HFFc6 (cell line): Measurements from ENCODE around the gene ACADM. TPM values are rescaled to one million over a fixed set of nuclear protein-coding genes. Genes with fewer than 3 reads are reported as not detected.

Source experiments
- DNase-seq: peaks from one replicate; pipeline ENCODE4 v3.0.0-alpha.2; 2018
- H3K27ac Mint-ChIP-seq: 2 replicates; pipeline ENCODE4 v1.8.0; 2020; ENCODE audit warnings: mild to moderate bottlenecking, mixed read lengths
- H3K27me3 Mint-ChIP-seq: 2 replicates; pipeline ENCODE4 v1.8.0; 2021; ENCODE audit warnings: mild to moderate bottlenecking, moderate library complexity, mixed read lengths; ENCODE audit not compliant: insufficient read depth
- H3K36me3 Mint-ChIP-seq: 2 replicates; pipeline ENCODE4 v1.8.0; 2021; ENCODE audit warnings: low read depth, mixed read lengths
- H3K4me1 Mint-ChIP-seq: 2 replicates; pipeline ENCODE4 v1.8.0; 2020; ENCODE audit warnings: low read depth, mixed read lengths
- H3K4me3 Mint-ChIP-seq: 2 replicates; pipeline ENCODE4 v1.8.0; 2020; ENCODE audit warnings: mild to moderate bottlenecking, moderate library complexity, mixed read lengths
- H3K9me3 Mint-ChIP-seq: 2 replicates; pipeline ENCODE4 v1.8.0; 2020; ENCODE audit warnings: mild to moderate bottlenecking, mixed read lengths
- CTCF ChIP-seq: fragments of 200-600 bp; sonication (generic); IDR thresholded peaks from 2 replicates; pipeline ENCODE4 v1.5.0; 2021; ENCODE audit warnings: antibody characterized with exemption, mild to moderate bottlenecking
- total RNA-seq, 6 experiments: library from RNA; stranded (reverse); fragmentation: NEBNext Ultra II Directional; extraction: Animal tissue kit (Norgen Biotek cat#: 25700); gene quantifications; 2 replicates in 1 of 6; 3 replicates in 5 of 6; pipeline ENCODE4 v1.2.3, GENCODE V29; 2021

The ACADM gene
- total RNA-seq, 6 experiments from 2014 or later = 28.9 to 36.1 (median 32.7) TPM

DNA sequence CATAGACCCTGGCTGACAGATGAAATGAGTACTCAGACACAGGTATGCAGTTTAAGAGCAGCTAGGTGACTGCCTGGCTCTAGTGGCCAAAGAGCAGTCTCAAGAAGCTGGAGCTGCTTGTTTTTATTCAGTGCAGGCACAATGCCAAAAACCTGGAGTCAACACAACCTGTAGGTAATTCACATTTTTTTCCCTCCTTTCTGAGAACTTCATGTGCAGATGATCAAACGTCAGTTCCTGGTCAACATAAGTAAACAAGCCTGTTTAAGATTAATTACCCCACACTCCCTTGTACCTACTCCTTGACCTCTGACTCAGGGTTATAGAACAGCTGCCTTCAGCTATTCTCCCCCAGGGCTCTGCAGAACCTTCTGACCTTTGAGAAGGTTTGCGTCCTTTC, 17.3 kb upstream of the ACADM start:
- Mint-ChIP-seq H3K27me3 (no peaks in the 10 kb centered on the region; the same call in 1 of the 2 replicates), H3K4me3 (no peak overlapping the region), H3K36me3 (no peaks in the 10 kb centered on the region), H3K9me3 (no peaks in the 10 kb centered on the region), H3K27ac (no peak overlapping the region), H3K4me1 (peaks cover 9% of the 10 kb centered on the region)
- TF ChIP-seq CTCF = no peak
- no peak for DNase-seq

DNA sequence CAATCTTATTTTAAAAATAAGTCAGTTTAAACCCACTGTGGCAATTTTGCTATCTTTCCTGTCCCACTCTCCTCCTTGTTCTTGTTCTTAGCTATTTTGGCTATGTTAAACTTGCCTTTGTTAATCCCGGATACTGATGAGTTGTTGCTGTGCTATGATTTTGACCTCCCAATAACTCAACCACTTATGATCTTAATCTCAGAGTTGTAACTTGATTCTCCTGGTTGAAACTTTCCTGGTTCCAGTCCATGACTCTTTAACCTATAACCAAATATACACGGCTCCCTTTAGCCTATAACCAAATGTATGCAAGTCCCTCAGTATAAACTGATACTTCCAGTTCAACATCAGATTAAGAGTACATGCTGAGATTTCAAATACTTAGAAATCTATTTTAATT, 15.6 kb upstream of the ACADM start:
- Mint-ChIP-seq H3K9me3 (no peaks in the 10 kb centered on the region), H3K27ac (no peak overlapping the region), H3K4me1 (peaks cover 9% of the 10 kb centered on the region), H3K36me3 (no peaks in the 10 kb centered on the region), H3K27me3 (no peaks in the 10 kb centered on the region; the same call in 1 of the 2 replicates), H3K4me3 (no peak overlapping the region)
- TF ChIP-seq CTCF = no peak
- no peak for DNase-seq

DNA sequence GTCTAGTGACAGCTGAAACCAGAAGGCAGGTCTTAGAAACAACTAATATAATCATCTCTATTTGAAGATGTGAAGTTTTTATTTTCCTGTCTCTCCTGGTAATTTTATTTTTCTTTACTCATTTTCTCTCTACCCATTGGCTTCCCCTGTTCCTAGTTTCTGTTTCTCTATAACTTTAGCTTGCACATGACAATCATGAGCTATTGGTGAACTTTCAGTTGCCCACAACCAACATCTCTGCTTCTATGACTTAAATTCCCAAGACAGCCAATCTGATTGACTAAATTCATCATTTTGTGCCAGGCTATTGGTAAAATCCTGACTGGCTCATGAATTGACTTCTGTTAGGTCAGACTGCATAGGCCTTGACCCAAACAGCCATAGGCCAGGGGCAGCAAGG, 13.7 kb upstream of the ACADM start:
- H3K27ac Mint-ChIP-seq = no peak overlapping the region
- H3K9me3 Mint-ChIP-seq = no peaks in the 10 kb centered on the region
- peaks cover 9% of the 10 kb centered on the region for H3K4me1 Mint-ChIP-seq
- no peaks in the 10 kb centered on the region for H3K27me3 Mint-ChIP-seq
- no peak for DNase-seq
- TF ChIP-seq CTCF = no peak
- H3K4me3 Mint-ChIP-seq = no peak overlapping the region
- H3K36me3 Mint-ChIP-seq = no peaks in the 10 kb centered on the region

DNA sequence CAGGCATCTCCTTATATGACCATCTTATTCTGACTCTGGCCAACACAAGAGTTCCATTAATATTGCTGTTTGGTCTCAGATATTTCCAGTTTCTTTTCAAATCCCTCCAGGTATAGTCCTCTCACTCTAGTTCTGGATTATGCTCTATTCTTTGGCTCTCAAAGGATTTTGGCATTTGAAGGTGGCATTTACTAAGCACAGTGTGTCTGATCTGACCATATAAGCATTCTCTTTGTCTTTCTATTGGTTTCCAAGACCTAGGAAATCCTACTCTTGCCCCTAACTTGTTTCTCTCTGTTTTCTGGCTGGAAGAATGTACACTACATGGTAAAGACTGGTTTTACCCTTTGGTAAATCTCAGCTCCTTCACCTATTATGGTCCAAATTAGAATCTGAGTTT, 12.7 kb upstream of the ACADM start:
- DNase-seq = no peak
- Mint-ChIP-seq H3K27ac (no peak overlapping the region), H3K4me1 (peaks cover 9% of the 10 kb centered on the region)

DNA sequence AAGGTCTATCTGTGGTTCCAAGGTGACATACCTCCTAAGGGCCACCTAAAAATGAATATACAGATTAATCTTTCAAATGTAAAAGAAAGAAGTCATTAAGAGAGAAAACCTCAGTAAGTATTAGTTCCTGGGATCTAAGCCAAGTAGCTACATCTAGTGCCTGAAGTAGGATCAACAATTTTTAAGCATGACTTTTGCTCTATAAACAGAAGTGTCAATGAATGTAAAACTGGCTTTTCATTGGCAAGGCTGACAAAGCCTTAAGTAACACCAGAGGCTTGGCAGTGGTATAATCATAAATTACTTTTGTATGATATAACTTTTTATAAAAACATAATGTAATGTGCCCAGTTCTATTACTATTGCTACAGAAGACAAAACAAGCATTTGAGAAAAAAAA, 12.2 kb upstream of the ACADM start:
- Mint-ChIP-seq H3K27ac (no peak overlapping the region), H3K4me1 (peaks cover 9% of the 10 kb centered on the region), H3K9me3 (no peaks in the 10 kb centered on the region), H3K4me3 (no peak overlapping the region), H3K36me3 (no peaks in the 10 kb centered on the region), H3K27me3 (peaks cover 5% of the 10 kb centered on the region; the same call in 1 of the 2 replicates)
- no peak for DNase-seq
- TF ChIP-seq CTCF = no peak

More for the DNA sequence above, 12.7 kb upstream of the ACADM start:
- Mint-ChIP-seq H3K9me3 (no peaks in the 10 kb centered on the region), H3K27me3 (peaks cover 1% of the 10 kb centered on the region; the same call in 1 of the 2 replicates), H3K4me3 (no peak overlapping the region), H3K36me3 (no peaks in the 10 kb centered on the region)
- TF ChIP-seq CTCF = no peak

- H3K4me3 Mint-ChIP-seq = no peak overlapping the region
- no peak overlapping the region for H3K27ac Mint-ChIP-seq
- peaks cover 14% of the 10 kb centered on the region for H3K4me1 Mint-ChIP-seq
- peaks cover 6% of the 10 kb centered on the region; the same call in 1 of the 2 replicates for H3K36me3 Mint-ChIP-seq
- H3K27me3 Mint-ChIP-seq = peaks cover 5% of the 10 kb centered on the region; the same call in 1 of the 2 replicates
- TF ChIP-seq CTCF = no peak
- no peaks in the 10 kb centered on the region for H3K9me3 Mint-ChIP-seq
- no peak for DNase-seq
These were observed 4.7 kb upstream of the ACADM start for GRCh38 chr1:75719810-75720209.
